Retinal pigment epithelial cell (primary cell): ENCODE data around the gene KRTAP5-1.
A peak's percentile ranks its signal among the peaks of the same experiment; 100 is the strongest.

ENCODE experiments used
- DNase-seq: peaks from one replicate; pipeline ENCODE4 v3.0.0-alpha.2; 2010; ENCODE audit warnings: low read depth
- H3K4me3 ChIP-seq: 2 replicates; pipeline ENCODE4 v1.5.1; 2011; ENCODE audit warnings: mild to moderate bottlenecking, low read length, control low read depth, moderate library complexity
- TF ChIP-seq, protein P1 (sequence below): conservative IDR thresholded peaks from 2 replicates; pipeline ENCODE4 v1.5.1; 2011; ENCODE audit warnings: low read depth, low read length, control low read depth, inconsistent platforms

KRTAP5-1 gene

GRCh38 chr11:1573077-1573902, 11.8 kb downstream of the KRTAP5-1 start:
- TF ChIP-seq, protein P1, sequence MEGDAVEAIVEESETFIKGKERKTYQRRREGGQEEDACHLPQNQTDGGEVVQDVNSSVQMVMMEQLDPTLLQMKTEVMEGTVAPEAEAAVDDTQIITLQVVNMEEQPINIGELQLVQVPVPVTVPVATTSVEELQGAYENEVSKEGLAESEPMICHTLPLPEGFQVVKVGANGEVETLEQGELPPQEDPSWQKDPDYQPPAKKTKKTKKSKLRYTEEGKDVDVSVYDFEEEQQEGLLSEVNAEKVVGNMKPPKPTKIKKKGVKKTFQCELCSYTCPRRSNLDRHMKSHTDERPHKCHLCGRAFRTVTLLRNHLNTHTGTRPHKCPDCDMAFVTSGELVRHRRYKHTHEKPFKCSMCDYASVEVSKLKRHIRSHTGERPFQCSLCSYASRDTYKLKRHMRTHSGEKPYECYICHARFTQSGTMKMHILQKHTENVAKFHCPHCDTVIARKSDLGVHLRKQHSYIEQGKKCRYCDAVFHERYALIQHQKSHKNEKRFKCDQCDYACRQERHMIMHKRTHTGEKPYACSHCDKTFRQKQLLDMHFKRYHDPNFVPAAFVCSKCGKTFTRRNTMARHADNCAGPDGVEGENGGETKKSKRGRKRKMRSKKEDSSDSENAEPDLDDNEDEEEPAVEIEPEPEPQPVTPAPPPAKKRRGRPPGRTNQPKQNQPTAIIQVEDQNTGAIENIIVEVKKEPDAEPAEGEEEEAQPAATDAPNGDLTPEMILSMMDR = no peak
- no peak for DNase-seq
- H3K4me3 ChIP-seq = peak overlapping the region; percentile 36

DNA sequence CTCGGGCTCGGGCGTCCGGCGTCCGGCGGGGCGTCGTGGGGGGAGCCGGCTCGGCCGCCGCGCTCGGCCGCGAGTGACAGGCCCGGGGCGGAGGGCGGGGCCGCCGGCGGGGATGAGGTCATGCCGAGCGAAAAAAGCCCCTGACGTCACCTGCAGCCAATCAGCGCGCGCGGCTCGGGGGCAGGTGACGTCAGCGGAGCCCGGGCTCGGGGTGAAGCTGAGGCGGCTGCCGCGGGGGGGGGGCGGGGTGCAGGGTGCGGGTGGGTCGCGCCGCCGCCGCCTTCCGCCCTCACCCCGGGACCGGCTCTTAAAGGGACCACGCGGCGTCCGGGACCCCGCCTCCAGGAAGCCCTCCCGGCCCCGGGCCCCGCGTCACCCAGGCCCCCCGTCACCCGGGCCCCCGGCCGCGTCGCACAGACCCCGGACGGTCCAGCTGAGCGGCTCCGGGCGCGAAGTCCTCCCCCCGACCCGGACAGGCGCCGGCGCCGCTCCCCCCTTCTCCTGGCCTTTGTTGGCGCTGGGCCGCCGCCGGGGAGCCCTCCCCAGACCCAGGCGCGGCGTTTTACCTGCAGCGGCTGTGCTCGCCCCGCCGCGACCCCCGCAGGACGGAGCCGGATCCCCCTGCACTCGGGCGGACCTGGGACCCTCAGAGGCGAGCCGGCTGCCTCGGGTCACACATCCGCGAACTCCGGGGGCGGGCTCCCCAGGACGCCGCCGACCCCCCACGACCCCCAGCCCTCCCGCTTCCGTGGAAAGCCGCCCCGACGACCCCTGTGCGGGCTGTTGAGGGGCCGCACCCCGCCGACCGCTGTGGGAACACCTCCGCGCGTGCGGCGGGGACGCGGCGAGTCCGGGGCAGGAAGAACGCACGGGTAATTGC, 12.6 kb downstream of the KRTAP5-1 start, which contains the start of gene DUSP8:
Gene DUSP8 (minus strand): TSS at position 75 of the 880 bp plus-strand sequence. CDS start 6,445 bp downstream, outside the sequence.
- H3K4me3 ChIP-seq = peak within 1 kb of the TSS; percentile 56
- DNase-seq = peak; percentile 26
- TF ChIP-seq, protein P1 = no peak

GRCh38 chr11:1571760-1572196, 13.3 kb downstream of the KRTAP5-1 start:
- TF ChIP-seq, protein P1 = no peak
- H3K4me3 ChIP-seq = peak overlapping the region; percentile 56
- no peak for DNase-seq

DNA sequence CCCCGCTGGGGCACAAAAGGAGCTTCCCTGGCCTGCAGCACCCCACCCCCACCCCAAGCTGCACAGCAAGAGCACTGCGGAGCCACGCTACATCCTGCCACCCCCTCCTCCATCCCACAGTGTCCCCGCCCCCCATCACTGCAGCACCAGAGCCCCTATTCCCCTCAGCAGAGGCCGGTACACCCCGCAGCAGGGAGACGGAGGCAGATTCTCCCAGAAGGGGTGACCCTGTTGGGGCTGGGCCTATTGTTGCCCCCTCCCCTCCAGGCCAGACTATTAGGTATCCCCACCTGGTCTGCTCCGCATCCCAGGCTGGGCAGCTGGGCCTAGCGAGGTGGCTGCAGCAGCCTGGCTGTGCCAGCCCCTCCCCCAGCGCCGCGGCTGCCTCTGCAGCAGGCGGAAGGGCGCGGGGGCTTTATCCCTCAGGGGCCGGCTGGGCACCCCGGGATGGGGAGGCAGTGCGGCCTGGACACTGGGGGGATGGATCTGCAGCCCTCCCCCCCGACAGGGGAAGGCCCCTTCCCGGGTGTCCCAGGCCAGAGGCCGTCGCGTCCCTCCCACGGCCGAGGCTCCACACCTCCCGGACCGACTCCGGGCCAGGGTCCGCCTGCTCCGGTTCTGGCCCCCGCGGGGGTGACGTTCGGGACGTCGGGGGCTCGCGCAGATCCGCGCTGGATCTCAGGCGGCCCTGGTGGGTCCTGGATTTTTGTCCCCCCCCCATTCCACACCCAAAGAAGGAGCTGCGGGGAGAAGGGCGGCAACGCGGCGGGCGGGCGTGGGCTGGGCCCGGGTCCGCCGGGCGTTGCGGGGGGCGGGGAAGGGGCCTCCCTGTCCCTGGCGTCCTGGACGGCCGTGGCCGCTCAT, 14.0 kb downstream of the KRTAP5-1 start:
- H3K4me3 ChIP-seq = peak overlapping the region; percentile 56
- TF ChIP-seq, protein P1 = no peak
- DNase-seq = no peak

DNA sequence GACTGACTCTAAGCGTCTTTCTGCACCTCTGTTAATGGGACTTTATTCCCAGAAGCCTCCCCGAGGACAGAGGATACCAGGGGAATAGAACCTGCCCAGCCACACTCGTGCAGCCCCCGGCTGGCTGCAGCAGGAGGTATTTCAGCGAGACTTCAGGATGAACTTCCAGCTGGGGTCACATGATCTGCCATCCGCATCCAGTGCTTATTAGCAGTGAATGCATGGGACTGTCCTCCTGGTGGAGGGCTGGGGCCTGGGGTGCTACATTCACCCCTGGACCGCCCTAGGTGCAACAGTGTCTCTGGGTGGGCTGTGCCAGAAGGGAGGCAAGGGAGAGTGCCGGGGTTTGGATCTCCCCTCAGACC, 14.6 kb downstream of the KRTAP5-1 start:
- DNase-seq = no peak
- TF ChIP-seq, protein P1 = no peak
- H3K4me3 ChIP-seq = peak overlapping the region; percentile 56

- TF ChIP-seq, protein P1 = no peak
- DNase-seq = no peak
- H3K4me3 ChIP-seq = no peak overlapping the region
These were observed 15.1 kb downstream of the KRTAP5-1 start for GRCh38 chr11:1570001-1570453.
